Panc1 (cell line): ENCODE measurements around the gene SFMBT1. TPM values are rescaled to one million over a fixed set of nuclear protein-coding genes. Genes with fewer than 3 reads are reported as not detected.

Experiments
- ATAC-seq: fragments of 200-7000 bp; cut with Tn5 transposase; 2 replicates; pipeline ENCODE4 v1.9.1; 2020; ENCODE audit warnings: mild to moderate bottlenecking, moderate library complexity
- BruUV-seq: library from RNA; stranded (reverse); fragments of 400-500 nt; replicated peaks from 2 replicates; lab custom pipeline; 2021; lab: Mats Ljungman, UMichigan
- CTCF ChIA-PET: fragments of 300-600 bp; sonication (Branson Sonifier 250); formaldehyde crosslinking; loops from one replicate; lab custom pipeline; 2022; ENCODE audit warnings: antibody characterized with exemption; lab: Charles Lee
- POLR2A ChIA-PET: fragments of 300-600 bp; sonication (Branson Sonifier 250); formaldehyde crosslinking; loops from one replicate; lab custom pipeline; 2022; ENCODE audit warnings: antibody characterized with exemption; lab: Charles Lee
- DNase-seq: peaks from one replicate; pipeline ENCODE4 v3.0.0-alpha.2; 2010; ENCODE audit warnings: low read depth, low spot score
- H3K27ac ChIP-seq: 2 replicates; pipeline ENCODE4 v1.5.1; 2011; ENCODE audit warnings: mild to moderate bottlenecking, low read length, inconsistent platforms
- H3K27me3 ChIP-seq: fragments of 200-500 bp; sonication (Bioruptor generic); 2 replicates; pipeline ENCODE4 v1.6.0; 2014; ENCODE audit warnings: low read length, inconsistent platforms; ENCODE audit not compliant: control insufficient read depth, insufficient read depth
- H3K36me3 ChIP-seq: fragments of 200-500 bp; sonication (Bioruptor generic); 2 replicates; pipeline ENCODE4 v1.5.1; 2014; ENCODE audit warnings: inconsistent platforms, mild to moderate bottlenecking, low read length, moderate library complexity; ENCODE audit not compliant: control insufficient read depth, insufficient read depth
- H3K4me1 ChIP-seq: 2 replicates; pipeline ENCODE4 v1.5.1; 2011; ENCODE audit warnings: inconsistent platforms, mild to moderate bottlenecking, low read length, moderate library complexity; ENCODE audit not compliant: control insufficient read depth, insufficient read depth
- H3K4me3 ChIP-seq, 2 experiments: 2 replicates each; pipeline ENCODE4 v1.5.1; 2011 to 2012; ENCODE audit warnings: low read depth in 2 of 2, low read length in 2 of 2, mild to moderate bottlenecking in 2 of 2, inconsistent platforms in 1 of 2, moderate library complexity in 1 of 2
- H3K9me3 ChIP-seq: fragments of 200-500 bp; sonication (Bioruptor generic); 2 replicates; pipeline ENCODE4 v1.5.1; 2014; ENCODE audit warnings: low read depth, mild to moderate bottlenecking, inconsistent platforms, low read length, moderate library complexity; ENCODE audit not compliant: control insufficient read depth, insufficient read depth
- CTCF ChIP-seq: fragments of 450-650 bp; IDR thresholded peaks from 2 replicates; pipeline ENCODE4 v1.5.1; 2017; ENCODE audit warnings: mild to moderate bottlenecking
- POLR2AphosphoS5 ChIP-seq: IDR thresholded peaks from 2 replicates; pipeline ENCODE4 v1.6.1; 2012; ENCODE audit warnings: mild to moderate bottlenecking, low read depth, low read length, moderate library complexity
- SIN3A ChIP-seq: IDR thresholded peaks from 2 replicates; pipeline ENCODE4 v1.6.1; 2012; ENCODE audit warnings: low read depth, mild to moderate bottlenecking, low read length, moderate library complexity, borderline replicate concordance; ENCODE audit not compliant: insufficient read depth
- TCF7L2 ChIP-seq: IDR thresholded peaks from 2 replicates; pipeline ENCODE4 v1.6.1; 2011; ENCODE audit warnings: mild to moderate bottlenecking, low read depth, low read length, inconsistent platforms
- in situ Hi-C: cut with HindIII; loops from 2 replicates; pipeline ENCODE4 v1.10.0; 2016; ENCODE audit warnings: low sequenced_read_pairs, low pct_unique_long_range_greater_than_20kb
- intact Hi-C: fragments of 100-400 bp; cut with micrococcal nuclease; formaldehyde crosslinking; loops from one replicate; pipeline ENCODE4 v1.10.0; 2022; ENCODE audit not compliant: unreplicated experiment
- total RNA-seq: library from RNA; stranded (reverse); gene quantifications from one replicate; pipeline ENCODE4 v1.2.1, GENCODE V29; 2021; ENCODE audit not compliant: unreplicated experiment
- TF ChIP-seq, protein P1 (sequence below), 2 experiments: IDR thresholded peaks; 2 replicates each; pipeline ENCODE4 v1.6.1; 2011 to 2012; ENCODE audit warnings: low read depth in 2 of 2, control low read depth in 1 of 2, low read length in 1 of 2, mild to moderate bottlenecking in 1 of 2, moderate library complexity in 1 of 2; ENCODE audit not compliant: insufficient read depth in 1 of 2

The SFMBT1 gene
- total RNA-seq, 1 experiment from 2014 or later: 24.4 TPM

DNA sequence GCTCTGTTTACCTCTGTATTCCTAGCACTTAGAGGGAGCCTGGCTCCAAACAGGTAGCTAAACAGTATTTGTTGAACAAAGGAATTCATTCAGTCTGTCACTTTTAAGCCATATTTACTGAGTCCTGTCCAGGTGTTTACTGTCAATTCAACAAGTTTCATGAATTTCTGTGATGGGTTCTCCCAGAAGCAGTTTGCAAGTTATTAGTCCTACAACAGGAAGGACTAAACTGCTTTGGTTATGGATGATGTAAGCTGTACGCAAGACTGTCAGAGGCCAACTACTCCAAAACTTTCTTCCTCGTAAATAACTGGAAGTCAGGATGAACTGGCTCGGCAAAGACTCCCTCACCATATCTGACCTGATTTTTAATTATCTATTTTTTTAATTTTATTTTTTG, 173.6 kb downstream of the SFMBT1 start:
- BruUV-seq: no TSS peak
- DNase-seq (no peak), ATAC-seq (no peak)
- no peaks in the 10 kb centered on the region for H3K36me3 ChIP-seq
- H3K4me1 ChIP-seq: no peaks in the 10 kb centered on the region; the same call in 1 of the 2 replicates
- ChIA-PET CTCF (no interaction called here), POLR2A (no interaction called here)
- peak overlapping the region; percentile 48; the same call in 1 of the 2 replicates for H3K27ac ChIP-seq
- no peaks in the 10 kb centered on the region for H3K27me3 ChIP-seq
- H3K9me3 ChIP-seq: no peaks in the 10 kb centered on the region
- H3K4me3 ChIP-seq: no peak overlapping the region
- TF ChIP-seq POLR2AphosphoS5 (no peak), CTCF (no peak), SIN3A (no peak)
- intact Hi-C loops: no loop called here
- in situ Hi-C loops: no loop called here

GRCh38 chr3:52871761-52872160, 174.1 kb downstream of the SFMBT1 start:
- no peak for TF ChIP-seq POLR2AphosphoS5
- no peak for TF ChIP-seq CTCF
- TF ChIP-seq SIN3A: no peak
- TF ChIP-seq, protein P1, sequence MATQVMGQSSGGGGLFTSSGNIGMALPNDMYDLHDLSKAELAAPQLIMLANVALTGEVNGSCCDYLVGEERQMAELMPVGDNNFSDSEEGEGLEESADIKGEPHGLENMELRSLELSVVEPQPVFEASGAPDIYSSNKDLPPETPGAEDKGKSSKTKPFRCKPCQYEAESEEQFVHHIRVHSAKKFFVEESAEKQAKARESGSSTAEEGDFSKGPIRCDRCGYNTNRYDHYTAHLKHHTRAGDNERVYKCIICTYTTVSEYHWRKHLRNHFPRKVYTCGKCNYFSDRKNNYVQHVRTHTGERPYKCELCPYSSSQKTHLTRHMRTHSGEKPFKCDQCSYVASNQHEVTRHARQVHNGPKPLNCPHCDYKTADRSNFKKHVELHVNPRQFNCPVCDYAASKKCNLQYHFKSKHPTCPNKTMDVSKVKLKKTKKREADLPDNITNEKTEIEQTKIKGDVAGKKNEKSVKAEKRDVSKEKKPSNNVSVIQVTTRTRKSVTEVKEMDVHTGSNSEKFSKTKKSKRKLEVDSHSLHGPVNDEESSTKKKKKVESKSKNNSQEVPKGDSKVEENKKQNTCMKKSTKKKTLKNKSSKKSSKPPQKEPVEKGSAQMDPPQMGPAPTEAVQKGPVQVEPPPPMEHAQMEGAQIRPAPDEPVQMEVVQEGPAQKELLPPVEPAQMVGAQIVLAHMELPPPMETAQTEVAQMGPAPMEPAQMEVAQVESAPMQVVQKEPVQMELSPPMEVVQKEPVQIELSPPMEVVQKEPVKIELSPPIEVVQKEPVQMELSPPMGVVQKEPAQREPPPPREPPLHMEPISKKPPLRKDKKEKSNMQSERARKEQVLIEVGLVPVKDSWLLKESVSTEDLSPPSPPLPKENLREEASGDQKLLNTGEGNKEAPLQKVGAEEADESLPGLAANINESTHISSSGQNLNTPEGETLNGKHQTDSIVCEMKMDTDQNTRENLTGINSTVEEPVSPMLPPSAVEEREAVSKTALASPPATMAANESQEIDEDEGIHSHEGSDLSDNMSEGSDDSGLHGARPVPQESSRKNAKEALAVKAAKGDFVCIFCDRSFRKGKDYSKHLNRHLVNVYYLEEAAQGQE (IDR thresholded peaks at IDR 0.05; ENCODE audit: insufficient read depth in 1 of 2, low read depth in 2 of 2, low read length in 1 of 2): no peak
- TF ChIP-seq TCF7L2: no peak
- CTCF ChIA-PET: no interaction called here
- ATAC-seq (no peak), DNase-seq (no peak)
- Histone ChIP-seq H3K27ac (peak overlapping the region; percentile 48; the same call in 1 of the 2 replicates), H3K36me3 (no peaks in the 10 kb centered on the region), H3K9me3 (no peaks in the 10 kb centered on the region), H3K4me1 (no peaks in the 10 kb centered on the region; the same call in 1 of the 2 replicates), H3K27me3 (no peaks in the 10 kb centered on the region), H3K4me3 (no peak overlapping the region)
- no TSS peak for BruUV-seq
- POLR2A ChIA-PET: no interaction called here
- in situ Hi-C loops: no loop called here
- intact Hi-C loops: no loop called here
